AG04450 (cell line): ENCODE data around the gene TMEM63B. TPM values are rescaled to one million over a fixed set of nuclear protein-coding genes. Genes with fewer than 3 reads are reported as not detected.

Experiments used
- CTCF ChIA-PET: fragments of 300-600, 350-600 bp; formaldehyde crosslinking; extraction: SDS; loops from one replicate; lab custom pipeline; 2022; ENCODE audit warnings: antibody characterized with exemption, inconsistent platforms; lab: Charles Lee
- POLR2A ChIA-PET: fragments of 350-600 bp; formaldehyde crosslinking; extraction: SDS; loops from one replicate; lab custom pipeline; 2021; ENCODE audit warnings: antibody characterized with exemption, inconsistent platforms; lab: Yijun Ruan, JAX
- DNase-seq: peaks from one replicate; pipeline ENCODE4 v3.0.0-alpha.2; 2011; ENCODE audit warnings: low read depth, low spot score
- H3K27ac ChIP-seq: one replicate; pipeline ENCODE4 v1.5.1; 2012; ENCODE audit warnings: low read depth, low read length, control low read depth
- H3K27me3 ChIP-seq: one replicate; pipeline ENCODE4 v1.6.0; 2012; ENCODE audit warnings: low read length; ENCODE audit not compliant: control insufficient read depth, insufficient read depth
- H3K4me3 ChIP-seq: 2 replicates; pipeline ENCODE4 v1.5.1; 2011; ENCODE audit warnings: mild to moderate bottlenecking, low read depth, low read length, control low read depth
- H3K9me3 ChIP-seq: 2 replicates; pipeline ENCODE4 v1.5.1; 2012; ENCODE audit warnings: low read length; ENCODE audit not compliant: control insufficient read depth, insufficient read depth
- polyA plus RNA-seq: library from polyadenylated mRNA; depleted of rRNA; stranded (reverse); fragments of >200 nt; gene quantifications from 2 replicates; pipeline ENCODE4 v1.2.3, GENCODE V29; 2011
- TF ChIP-seq, protein P1 (sequence below): IDR thresholded peaks from 2 replicates; pipeline ENCODE4 v1.5.1; 2011; ENCODE audit warnings: low read depth, low read length, control low read depth, inconsistent platforms

The TMEM63B gene
- polyA plus RNA-seq, 1 experiment, result 39.4 TPM

DNA sequence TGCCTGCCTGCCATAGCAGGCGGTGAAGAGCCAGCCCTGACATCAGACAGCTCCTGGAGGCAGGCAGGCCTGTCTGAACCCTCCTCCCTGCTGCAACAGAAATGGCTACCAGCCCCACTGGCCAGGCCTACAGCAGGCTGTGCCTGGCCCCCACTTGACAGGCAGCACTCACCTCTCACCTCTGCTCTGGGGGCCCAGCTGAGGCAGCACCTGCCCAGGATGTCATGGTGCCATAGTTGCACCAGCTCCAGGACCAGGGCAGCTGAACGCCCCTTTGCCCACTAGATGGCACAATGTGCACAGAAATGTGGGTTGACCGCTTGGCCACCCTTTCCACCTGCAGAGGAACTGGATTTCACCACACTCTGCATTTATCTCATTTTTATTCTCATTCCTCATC lies 30.7 kb upstream of the TMEM63B start:
- POLR2A ChIA-PET, result interaction anchor here (1.2 kb wide), 1 partner anchor 55 kb away, joined by 3 read pairs; no protein-coding TSS in a partner anchor
- CTCF ChIA-PET, result interaction anchor here (0.5 to 4.3 kb wide), 15 partner anchors 12 to 494 kb away, joined by 3 to 25 read pairs (median 4); no protein-coding TSS in a partner anchor
- H3K27ac ChIP-seq, result no peak overlapping the region
- TF ChIP-seq, protein P1, sequence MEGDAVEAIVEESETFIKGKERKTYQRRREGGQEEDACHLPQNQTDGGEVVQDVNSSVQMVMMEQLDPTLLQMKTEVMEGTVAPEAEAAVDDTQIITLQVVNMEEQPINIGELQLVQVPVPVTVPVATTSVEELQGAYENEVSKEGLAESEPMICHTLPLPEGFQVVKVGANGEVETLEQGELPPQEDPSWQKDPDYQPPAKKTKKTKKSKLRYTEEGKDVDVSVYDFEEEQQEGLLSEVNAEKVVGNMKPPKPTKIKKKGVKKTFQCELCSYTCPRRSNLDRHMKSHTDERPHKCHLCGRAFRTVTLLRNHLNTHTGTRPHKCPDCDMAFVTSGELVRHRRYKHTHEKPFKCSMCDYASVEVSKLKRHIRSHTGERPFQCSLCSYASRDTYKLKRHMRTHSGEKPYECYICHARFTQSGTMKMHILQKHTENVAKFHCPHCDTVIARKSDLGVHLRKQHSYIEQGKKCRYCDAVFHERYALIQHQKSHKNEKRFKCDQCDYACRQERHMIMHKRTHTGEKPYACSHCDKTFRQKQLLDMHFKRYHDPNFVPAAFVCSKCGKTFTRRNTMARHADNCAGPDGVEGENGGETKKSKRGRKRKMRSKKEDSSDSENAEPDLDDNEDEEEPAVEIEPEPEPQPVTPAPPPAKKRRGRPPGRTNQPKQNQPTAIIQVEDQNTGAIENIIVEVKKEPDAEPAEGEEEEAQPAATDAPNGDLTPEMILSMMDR, result peak; percentile 78
- no peak overlapping the region for H3K4me3 ChIP-seq
- DNase-seq, result no peak
- H3K9me3 ChIP-seq, result no peaks in the 10 kb centered on the region
- H3K27me3 ChIP-seq, result no peaks in the 10 kb centered on the region

DNA sequence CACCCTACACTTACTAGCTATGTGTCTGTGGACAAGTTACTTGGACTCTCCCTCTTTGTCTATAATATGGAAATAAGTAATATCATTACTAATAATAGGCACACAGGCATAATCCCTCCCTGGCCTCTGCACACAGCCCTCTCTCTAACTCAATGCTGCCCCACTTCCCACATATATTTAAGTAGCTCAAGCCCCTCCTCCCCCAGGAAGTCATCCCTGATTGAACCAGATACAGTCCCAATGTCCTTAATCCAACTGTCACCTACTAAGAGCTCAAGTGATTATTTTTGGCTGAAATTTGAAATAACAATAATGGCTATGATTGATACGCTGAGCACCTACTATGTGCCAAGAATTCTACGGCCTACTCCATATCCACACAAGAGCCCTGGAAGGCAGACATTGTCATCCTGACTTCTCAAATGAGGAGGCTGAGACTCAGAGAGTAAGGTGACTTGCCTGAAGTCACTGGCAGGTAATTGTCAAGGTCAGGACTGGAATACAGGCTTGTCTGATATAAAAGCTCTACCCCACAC lies 29.5 kb upstream of the TMEM63B start:
- ChIA-PET POLR2A (no interaction called here), CTCF (interaction anchor here (0.7 to 4.3 kb wide), 9 partner anchors 20 to 140 kb away, joined by 3 to 25 read pairs (median 5); no protein-coding TSS in a partner anchor)

DNA sequence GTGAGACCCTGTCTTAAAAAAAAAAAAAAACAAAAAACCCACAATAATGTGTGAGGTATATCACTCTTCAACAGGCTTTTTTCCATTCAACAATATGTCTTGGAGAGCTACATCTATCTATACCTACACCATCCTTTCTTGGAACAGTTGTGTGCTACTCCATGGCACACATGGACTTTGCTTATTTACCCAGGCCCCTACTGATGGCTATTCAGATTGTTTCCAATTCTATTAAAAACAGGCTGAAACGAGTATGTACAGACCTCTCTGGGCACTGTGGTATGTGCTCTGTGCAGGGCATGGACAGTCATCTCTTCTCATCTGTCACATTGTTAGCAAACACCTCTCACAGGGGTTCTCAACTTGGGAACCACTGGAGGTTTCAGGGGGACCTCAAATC lies 28.2 kb upstream of the TMEM63B start:
- Histone ChIP-seq H3K4me3 (no peak overlapping the region), H3K9me3 (no peaks in the 10 kb centered on the region), H3K27ac (no peak overlapping the region), H3K27me3 (no peaks in the 10 kb centered on the region)
- TF ChIP-seq, protein P1, result no peak
- no peak for DNase-seq
- ChIA-PET CTCF (interaction anchor here (1.2 to 4.3 kb wide), 4 partner anchors 52 to 239 kb away, joined by 5 to 25 read pairs (median 7); no protein-coding TSS in a partner anchor), POLR2A (no interaction called here)

More for the DNA sequence above, 29.5 kb upstream of the TMEM63B start:
- H3K27ac ChIP-seq, result no peak overlapping the region
- TF ChIP-seq, protein P1, result no peak
- no peaks in the 10 kb centered on the region for H3K9me3 ChIP-seq
- no peak for DNase-seq
- no peak overlapping the region for H3K4me3 ChIP-seq
- no peaks in the 10 kb centered on the region for H3K27me3 ChIP-seq

DNA sequence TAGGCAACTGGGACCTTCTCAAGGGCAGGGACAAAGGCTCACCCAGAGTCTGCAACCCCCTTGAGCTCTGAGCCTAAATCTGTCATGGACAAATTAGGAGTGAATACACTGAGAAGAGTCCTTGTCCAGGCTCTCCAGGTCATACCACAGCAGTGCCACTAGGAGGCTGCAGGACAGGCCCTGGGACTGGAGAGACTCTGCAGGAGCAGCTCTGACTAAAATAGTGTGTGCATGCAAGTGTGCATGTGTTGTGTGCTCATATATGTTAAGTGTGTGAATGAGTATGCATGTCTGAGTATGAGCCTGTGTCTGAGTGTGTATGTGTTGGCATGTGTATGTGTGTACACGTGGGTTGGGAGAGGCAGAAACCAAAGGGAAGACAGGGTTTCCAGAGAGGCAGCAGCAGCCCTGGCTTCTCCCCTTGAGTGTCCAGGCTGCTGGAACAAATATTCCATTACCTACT lies 27.2 kb upstream of the TMEM63B start:
- Histone ChIP-seq H3K27ac (no peak overlapping the region), H3K9me3 (no peaks in the 10 kb centered on the region), H3K27me3 (no peaks in the 10 kb centered on the region), H3K4me3 (no peak overlapping the region)
- ChIA-PET CTCF (interaction anchor here (1.1 to 4.3 kb wide), 5 partner anchors 9 to 238 kb away, joined by 3 to 25 read pairs (median 6); no protein-coding TSS in a partner anchor), POLR2A (interaction anchor here (0.6 kb wide), 1 partner anchor 112 kb away, joined by 9 read pairs; no protein-coding TSS in a partner anchor)
- TF ChIP-seq, protein P1, result peak; percentile 72
- DNase-seq, result no peak

DNA sequence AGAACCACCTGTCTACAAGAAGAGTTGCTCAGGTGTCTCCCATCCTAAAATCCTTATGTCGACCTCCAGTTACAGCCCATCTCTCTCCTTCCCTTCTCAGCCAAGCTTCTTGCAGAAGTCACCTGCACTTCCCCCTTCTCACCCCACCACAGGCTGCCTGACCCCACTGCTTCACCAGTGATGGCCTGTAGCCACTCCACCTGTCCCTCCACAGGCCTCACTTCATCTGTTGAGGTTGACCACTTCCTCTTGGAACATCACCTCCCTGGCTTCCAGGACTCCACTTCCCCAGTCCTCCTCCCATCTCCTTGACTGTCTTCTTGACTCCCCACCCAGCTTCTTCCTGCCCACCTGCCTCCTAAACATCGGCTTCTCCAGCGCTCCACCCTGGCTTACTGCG lies 25.5 kb upstream of the TMEM63B start:
- no peak for DNase-seq
- no peaks in the 10 kb centered on the region for H3K27me3 ChIP-seq
- H3K27ac ChIP-seq, result no peak overlapping the region
- POLR2A ChIA-PET, result no interaction called here
- no peak overlapping the region for H3K4me3 ChIP-seq
- CTCF ChIA-PET, result no interaction called here
- TF ChIP-seq, protein P1, result no peak
- no peaks in the 10 kb centered on the region for H3K9me3 ChIP-seq
